HUES6 (cell line): ENCODE data around the gene RIMS4.
A peak's percentile ranks its signal among the peaks of the same experiment; 100 is the strongest.

ENCODE experiments used
- H3K27ac ChIP-seq: 2 replicates; pipeline ENCODE4 v1.7.0; 2013; ENCODE audit warnings: low read depth, mild to moderate bottlenecking, low read length, inconsistent platforms
- H3K27me3 ChIP-seq: 2 replicates; pipeline ENCODE4 v1.6.1; 2013; ENCODE audit warnings: low read length; ENCODE audit not compliant: control insufficient read depth, insufficient read depth
- H3K36me3 ChIP-seq: 2 replicates; pipeline ENCODE4 v1.6.1; 2013; ENCODE audit warnings: low read length; ENCODE audit not compliant: control insufficient read depth, insufficient read depth
- H3K4me1 ChIP-seq: 2 replicates; pipeline ENCODE4 v1.6.1; 2013; ENCODE audit warnings: low read length; ENCODE audit not compliant: control insufficient read depth, insufficient read depth
- H3K4me3 ChIP-seq: 2 replicates; pipeline ENCODE4 v1.5.1; 2013; ENCODE audit warnings: low read depth, low read length
- H3K9ac ChIP-seq: one replicate; pipeline ENCODE4 v1.6.1; 2013; ENCODE audit warnings: mild to moderate bottlenecking, low read length
- H3K9me3 ChIP-seq: 2 replicates; pipeline ENCODE4 v1.6.1; 2013; ENCODE audit warnings: low read depth, low read length; ENCODE audit not compliant: control insufficient read depth, insufficient read depth

Gene RIMS4

DNA sequence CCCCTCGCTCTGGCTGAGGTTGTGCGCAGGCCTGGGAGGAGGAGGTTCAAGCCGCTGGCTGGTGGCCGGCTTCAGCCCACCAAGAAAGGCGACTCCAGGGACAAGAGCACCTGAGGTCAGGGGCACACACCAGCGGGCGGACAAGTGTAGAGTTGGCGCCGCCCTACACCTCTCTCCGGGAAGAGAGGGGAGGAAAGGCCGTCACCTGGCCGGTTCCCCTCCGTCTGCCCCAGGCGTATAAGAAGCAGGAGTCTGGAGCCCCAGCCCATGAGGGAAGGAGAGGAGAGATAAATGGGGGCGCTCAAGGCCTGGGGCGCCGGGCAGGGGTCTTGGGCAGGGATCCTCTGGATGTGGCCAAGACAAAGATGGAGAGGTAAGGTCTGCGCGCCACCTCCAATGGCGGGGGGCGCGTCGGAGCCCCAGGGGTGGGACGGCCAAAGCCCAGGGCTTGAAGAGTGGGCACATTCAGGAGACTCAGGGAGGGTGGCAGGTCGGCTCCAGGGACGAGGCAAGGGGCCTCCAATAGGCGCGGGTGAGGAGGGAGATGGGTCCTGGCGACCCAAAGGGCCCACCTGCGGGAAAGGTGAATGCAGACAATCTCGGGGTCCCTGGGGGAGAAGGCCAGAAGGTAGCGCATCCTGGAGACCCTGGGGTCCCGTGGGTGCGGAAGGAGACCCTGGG lies 826 bp downstream of the RIMS4 start:
- Histone ChIP-seq H3K36me3 (no peaks in the 10 kb centered on the region), H3K4me3 (peak overlapping the region; percentile 54), H3K9me3 (no peaks in the 10 kb centered on the region), H3K27me3 (peaks cover 72% of the 10 kb centered on the region), H3K9ac (no peak overlapping the region), H3K4me1 (no peaks in the 10 kb centered on the region), H3K27ac (no peak overlapping the region)

DNA sequence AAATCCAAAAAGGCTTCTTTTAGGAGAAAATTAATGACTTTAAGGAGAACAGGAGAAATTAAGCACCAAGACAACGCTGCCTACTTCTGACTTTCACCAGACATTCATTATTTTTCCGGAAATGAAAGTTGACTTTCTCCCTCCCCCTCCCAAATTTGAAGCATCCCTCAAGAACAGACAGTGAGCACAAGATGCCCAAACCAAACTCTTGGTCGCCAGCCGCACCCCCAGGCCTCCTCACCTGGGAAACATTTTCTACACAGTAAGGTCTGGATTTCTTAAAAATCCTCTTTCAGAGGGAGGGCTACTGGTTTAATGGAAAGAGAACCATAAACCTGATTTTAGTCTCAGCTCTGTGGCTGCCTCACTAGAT lies 2.7 kb downstream of the RIMS4 start:
- no peaks in the 10 kb centered on the region for H3K4me1 ChIP-seq
- no peak overlapping the region for H3K27ac ChIP-seq
- no peaks in the 10 kb centered on the region for H3K36me3 ChIP-seq
- H3K9ac ChIP-seq, result no peak overlapping the region
- H3K9me3 ChIP-seq, result no peaks in the 10 kb centered on the region
- H3K4me3 ChIP-seq, result no peak overlapping the region
- peaks cover 63% of the 10 kb centered on the region for H3K27me3 ChIP-seq

DNA sequence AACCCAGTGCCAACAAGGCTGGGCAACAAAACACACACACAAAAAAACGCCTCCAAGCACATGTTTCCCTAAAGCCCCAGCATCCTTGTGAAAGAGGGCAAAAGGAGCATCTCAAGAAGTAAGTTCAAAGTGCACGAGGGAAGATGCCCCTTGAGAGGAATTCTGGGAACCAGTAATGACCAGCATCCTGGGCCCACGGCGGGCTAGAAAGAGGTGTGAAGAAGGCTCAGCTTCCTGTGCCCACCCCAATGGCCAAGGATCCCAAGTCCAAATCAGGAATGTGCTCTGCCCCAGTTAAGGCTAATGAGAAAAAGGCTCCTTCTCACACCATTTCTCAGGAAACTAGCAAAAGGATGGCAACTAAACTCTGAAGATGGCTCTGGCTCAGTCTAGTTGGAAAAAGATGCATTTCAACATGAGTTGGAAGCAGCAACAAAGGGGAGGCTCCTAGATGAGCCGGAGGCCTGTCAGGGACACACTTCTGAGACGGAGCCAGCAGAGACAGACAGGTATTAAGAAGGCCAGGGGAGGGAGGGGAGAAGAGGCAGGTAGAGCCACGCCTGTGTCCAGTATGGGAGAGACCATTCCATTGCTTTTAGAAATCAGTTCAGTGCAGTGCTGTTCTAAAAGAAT lies 3.2 kb downstream of the RIMS4 start:
- Histone ChIP-seq H3K27me3 (peaks cover 58% of the 10 kb centered on the region), H3K9me3 (no peaks in the 10 kb centered on the region), H3K9ac (no peak overlapping the region), H3K4me3 (no peak overlapping the region), H3K27ac (no peak overlapping the region), H3K4me1 (no peaks in the 10 kb centered on the region), H3K36me3 (no peaks in the 10 kb centered on the region)

DNA sequence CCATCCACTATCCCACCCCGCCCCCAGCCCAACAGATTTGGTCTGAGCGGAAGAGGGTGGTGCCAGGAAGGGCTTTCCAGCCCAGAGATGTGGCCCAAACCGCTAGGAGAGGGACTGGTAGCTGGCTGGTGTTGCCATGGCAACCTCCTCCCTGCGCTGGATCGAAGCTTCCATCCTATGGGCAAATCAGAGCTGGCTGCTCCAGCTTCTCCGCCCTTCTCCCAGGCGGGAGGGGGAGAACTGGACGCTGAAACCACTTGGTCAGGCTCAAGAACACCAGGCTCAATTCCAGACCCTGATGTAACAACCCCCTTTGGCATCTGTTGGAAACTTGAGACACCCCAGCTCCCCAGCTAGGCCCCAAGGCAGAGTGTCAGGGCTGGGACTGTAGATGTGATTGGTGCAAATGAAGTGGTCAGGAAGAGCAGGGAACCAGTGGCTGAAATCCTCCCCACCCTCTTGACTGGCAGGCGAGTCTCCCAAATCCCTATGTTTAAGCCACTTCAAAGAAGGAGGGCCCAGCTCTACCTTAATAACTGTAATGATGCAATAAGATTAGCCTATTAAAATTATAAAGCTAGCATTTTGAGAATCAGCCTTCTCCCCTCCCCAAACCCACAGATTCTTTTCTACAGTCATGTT lies 4.2 kb downstream of the RIMS4 start:
- H3K4me3 ChIP-seq, result no peak overlapping the region
- H3K27me3 ChIP-seq, result peaks cover 47% of the 10 kb centered on the region
- H3K27ac ChIP-seq, result no peak overlapping the region
- H3K9me3 ChIP-seq, result no peaks in the 10 kb centered on the region
- no peaks in the 10 kb centered on the region for H3K36me3 ChIP-seq
- H3K4me1 ChIP-seq, result no peaks in the 10 kb centered on the region
- no peak overlapping the region for H3K9ac ChIP-seq

DNA sequence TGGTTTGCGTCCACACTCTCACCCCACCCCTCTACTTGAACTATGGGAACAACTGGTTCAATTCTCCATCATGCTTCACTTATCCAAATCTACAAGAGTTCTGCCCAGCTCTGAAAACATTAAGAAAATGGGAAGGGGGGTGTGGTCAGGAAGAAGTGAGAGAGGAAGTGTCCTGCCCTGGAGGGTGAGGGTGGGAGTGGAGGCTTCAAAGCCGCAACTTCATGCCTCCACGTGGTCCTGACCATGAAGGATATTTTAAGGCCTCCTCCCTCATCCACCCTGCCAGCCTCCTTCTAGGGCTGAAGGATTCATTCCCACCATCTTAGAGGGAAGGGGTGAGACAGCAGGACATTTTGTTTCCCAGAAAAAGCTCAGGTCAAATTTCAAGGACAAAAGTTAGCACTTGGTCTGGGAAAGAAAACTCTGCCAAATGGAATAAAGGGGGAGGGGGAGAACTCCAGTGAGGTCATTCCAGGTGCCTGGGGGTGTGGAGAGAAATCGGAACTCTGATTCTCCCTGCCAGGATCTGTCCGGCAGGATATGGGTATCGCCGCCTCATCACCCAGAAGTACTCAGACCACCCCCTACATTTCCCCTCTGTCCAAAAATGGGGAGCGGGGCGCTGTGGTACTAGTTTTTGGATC lies 4.9 kb downstream of the RIMS4 start:
- H3K4me1 ChIP-seq, result no peaks in the 10 kb centered on the region
- H3K27ac ChIP-seq, result no peak overlapping the region
- H3K9me3 ChIP-seq, result no peaks in the 10 kb centered on the region
- no peak overlapping the region for H3K9ac ChIP-seq
- H3K4me3 ChIP-seq, result no peak overlapping the region
- H3K36me3 ChIP-seq, result no peaks in the 10 kb centered on the region
- H3K27me3 ChIP-seq, result peaks cover 41% of the 10 kb centered on the region

DNA sequence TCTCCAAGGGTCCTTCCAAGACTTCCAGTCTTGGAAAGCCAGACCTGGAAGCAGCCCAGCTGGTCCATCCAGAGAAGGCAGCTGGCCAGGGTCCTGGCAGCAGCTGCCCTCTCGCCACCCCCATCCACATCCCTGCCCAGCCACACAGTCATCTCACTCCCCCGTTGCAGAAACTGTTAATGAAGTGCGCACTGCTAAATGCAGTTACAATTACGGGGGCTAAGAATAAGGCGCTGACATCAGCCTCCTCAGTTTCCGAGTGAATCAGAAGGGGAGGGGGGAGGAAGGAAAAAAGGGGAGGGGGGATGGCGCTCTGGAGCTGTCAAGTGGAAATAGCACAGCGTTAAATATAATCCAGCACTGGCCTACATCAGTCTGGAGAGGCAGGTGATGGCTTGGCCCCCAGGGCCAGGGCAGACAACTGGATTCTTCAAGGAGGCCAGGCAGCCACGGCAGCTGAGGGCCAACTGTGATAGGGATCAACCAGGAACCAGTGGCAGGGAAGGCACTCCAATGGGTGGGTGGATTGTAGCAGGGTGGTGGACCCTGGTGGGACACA lies 6.9 kb downstream of the RIMS4 start:
- Histone ChIP-seq H3K27ac (no peak overlapping the region), H3K4me3 (no peak overlapping the region), H3K9me3 (no peaks in the 10 kb centered on the region), H3K4me1 (no peaks in the 10 kb centered on the region), H3K36me3 (no peaks in the 10 kb centered on the region), H3K27me3 (peaks cover 24% of the 10 kb centered on the region), H3K9ac (no peak overlapping the region)

DNA sequence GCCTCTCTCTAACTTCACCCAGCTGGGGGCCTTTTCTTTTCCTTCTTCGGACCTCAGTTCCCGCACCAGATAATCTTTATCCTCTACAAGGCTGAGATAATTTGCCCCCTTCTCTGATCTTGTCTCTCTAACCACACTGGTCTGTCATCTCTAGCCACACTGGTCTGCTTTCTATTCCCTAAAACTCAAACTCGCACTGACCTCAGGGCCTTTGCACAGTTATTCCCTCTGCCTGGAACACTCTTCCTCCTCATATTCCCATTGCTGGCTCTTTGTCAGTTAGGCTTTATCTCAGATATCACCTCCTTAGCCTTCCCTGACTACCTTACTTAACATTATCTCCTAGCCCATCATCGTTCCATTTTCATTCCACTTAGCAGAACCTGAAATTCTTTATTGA lies 7.6 kb downstream of the RIMS4 start:
- Histone ChIP-seq H3K27ac (no peak overlapping the region), H3K27me3 (peaks cover 17% of the 10 kb centered on the region), H3K4me3 (no peak overlapping the region), H3K9me3 (no peaks in the 10 kb centered on the region), H3K36me3 (no peaks in the 10 kb centered on the region), H3K4me1 (no peaks in the 10 kb centered on the region), H3K9ac (no peak overlapping the region)

DNA sequence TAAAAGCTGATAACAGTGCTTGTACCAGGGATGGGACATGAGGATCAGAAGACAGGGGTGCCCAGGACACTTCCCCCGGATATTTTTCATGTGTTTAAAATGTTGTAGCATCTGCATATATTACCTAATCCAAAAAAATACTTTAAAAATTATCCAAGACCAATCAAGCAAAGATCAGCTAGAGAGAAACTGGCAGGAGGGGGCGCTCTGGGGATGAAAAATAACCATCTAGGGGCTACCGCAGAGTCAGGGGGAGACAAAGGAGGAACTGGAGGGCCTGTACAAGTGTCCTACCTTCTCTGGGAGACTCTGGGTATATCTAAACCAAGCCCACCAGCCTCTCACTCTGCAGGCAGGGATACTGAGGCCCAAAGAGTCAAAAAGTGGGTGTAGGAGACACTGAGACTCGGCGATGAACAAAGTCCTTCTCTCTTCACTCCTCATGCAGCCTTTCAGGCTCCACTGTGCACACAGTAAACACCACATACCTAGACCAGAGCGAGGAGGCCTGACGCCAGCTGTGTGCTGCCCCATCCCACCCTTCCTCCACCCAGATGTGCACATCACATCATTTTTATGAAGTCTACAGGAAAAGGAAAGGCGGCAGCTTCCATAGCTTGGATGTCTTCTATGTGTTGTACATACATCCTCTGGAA lies 9.8 kb downstream of the RIMS4 start:
- Histone ChIP-seq H3K27ac (no peak overlapping the region), H3K27me3 (no peaks in the 10 kb centered on the region), H3K9me3 (no peaks in the 10 kb centered on the region), H3K36me3 (no peaks in the 10 kb centered on the region), H3K9ac (no peak overlapping the region), H3K4me1 (peaks cover 10% of the 10 kb centered on the region), H3K4me3 (no peak overlapping the region)

DNA sequence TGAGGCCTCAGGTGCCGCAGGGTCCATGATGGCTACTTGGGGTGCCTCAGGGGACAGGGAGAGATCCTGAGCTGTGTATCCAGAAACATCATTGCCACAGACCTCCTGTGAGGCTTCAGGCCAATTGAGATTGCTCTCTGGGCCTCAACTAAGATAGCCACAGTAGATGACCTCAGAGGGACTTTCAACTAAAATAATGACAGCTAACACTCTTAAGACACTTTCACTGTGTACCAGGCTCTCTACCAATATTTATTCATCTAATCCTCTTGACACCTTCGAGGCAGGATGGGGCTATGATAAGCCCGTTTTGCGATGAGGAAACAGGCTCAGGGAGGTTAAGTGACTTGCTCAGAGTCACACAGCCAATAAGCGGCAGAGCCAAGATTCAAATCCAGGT lies 10.7 kb downstream of the RIMS4 start:
- no peaks in the 10 kb centered on the region for H3K36me3 ChIP-seq
- no peaks in the 10 kb centered on the region for H3K9me3 ChIP-seq
- peaks cover 10% of the 10 kb centered on the region for H3K4me1 ChIP-seq
- no peak overlapping the region for H3K27ac ChIP-seq
- no peaks in the 10 kb centered on the region for H3K27me3 ChIP-seq
- H3K9ac ChIP-seq, result no peak overlapping the region
- no peak overlapping the region for H3K4me3 ChIP-seq

DNA sequence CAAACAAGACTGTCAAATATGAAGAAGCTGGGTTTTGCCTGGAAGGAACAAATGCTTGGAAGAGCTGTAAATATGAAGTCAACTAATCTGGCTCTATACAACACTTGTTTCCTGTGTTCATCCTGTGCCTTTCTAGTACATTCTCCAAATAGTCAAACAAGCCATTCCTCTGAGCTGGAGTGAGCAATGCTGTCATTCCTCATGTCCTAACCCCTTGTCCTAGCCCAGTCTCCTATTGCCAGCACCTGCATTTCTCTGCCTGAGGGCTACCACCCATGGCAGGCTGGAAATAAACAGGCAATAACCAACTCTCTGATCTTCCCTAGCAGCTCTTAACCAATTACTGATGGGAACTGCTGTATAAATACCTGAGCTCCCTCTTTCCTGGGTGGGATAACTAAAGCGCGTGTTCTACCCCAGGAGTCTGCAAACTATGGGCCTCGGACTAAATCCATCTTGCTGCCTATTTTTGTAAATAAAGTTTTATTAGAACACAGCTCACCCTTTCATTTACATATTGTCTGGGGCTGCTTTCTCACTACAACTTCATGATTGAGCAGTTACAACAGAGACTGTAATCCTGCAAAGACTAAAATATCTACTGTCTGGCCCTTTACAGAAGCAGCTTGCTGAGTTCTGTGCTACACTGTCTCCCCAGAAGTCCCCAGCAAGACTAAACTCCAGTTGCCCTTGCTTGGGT lies 13.4 kb downstream of the RIMS4 start:
- Histone ChIP-seq H3K9me3 (no peaks in the 10 kb centered on the region), H3K27me3 (no peaks in the 10 kb centered on the region), H3K4me1 (peaks cover 10% of the 10 kb centered on the region), H3K9ac (no peak overlapping the region), H3K36me3 (no peaks in the 10 kb centered on the region), H3K4me3 (no peak overlapping the region), H3K27ac (no peak overlapping the region)
